D721Med (cell line): ENCODE measurements around the gene XRN1.
"Not testable (repeated sequence)": the region's sequence is repeated elsewhere in the genome, so short reads cannot be mapped to it uniquely, and the experiment has no call there.

ENCODE experiments used
- DNase-seq: peaks from one replicate; pipeline ENCODE4 v3.0.0; 2011; ENCODE audit warnings: low spot score; ENCODE audit not compliant: insufficient read length
- FAIRE-seq: peaks from 2 replicates; lab custom pipeline; 2011; peaks lifted over from hg19 to GRCh38; lab: Jason Lieb, UNC
- TF ChIP-seq, protein P1 (sequence below): IDR thresholded peaks from 2 replicates; pipeline ENCODE4 v1.5.1; 2012; ENCODE audit warnings: mild to moderate bottlenecking, control low read depth; ENCODE audit not compliant: insufficient read depth; ENCODE audit errors: missing control alignments

The XRN1 gene

GRCh38 chr3:142319912-142320311 lies 127.9 kb downstream of the XRN1 start:
- TF ChIP-seq, protein P1, sequence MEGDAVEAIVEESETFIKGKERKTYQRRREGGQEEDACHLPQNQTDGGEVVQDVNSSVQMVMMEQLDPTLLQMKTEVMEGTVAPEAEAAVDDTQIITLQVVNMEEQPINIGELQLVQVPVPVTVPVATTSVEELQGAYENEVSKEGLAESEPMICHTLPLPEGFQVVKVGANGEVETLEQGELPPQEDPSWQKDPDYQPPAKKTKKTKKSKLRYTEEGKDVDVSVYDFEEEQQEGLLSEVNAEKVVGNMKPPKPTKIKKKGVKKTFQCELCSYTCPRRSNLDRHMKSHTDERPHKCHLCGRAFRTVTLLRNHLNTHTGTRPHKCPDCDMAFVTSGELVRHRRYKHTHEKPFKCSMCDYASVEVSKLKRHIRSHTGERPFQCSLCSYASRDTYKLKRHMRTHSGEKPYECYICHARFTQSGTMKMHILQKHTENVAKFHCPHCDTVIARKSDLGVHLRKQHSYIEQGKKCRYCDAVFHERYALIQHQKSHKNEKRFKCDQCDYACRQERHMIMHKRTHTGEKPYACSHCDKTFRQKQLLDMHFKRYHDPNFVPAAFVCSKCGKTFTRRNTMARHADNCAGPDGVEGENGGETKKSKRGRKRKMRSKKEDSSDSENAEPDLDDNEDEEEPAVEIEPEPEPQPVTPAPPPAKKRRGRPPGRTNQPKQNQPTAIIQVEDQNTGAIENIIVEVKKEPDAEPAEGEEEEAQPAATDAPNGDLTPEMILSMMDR, result no peak
- FAIRE-seq (no peak), DNase-seq (no peak)

- TF ChIP-seq, protein P1, result no peak
- FAIRE-seq, result no peak
- no peak for DNase-seq
These were observed 128.7 kb downstream of the XRN1 start for GRCh38 chr3:142319094-142319493.

GRCh38 chr3:142318331-142318730 lies 129.5 kb downstream of the XRN1 start:
- FAIRE-seq (no peak), DNase-seq (no peak)
- TF ChIP-seq, protein P1, result no peak

DNA sequence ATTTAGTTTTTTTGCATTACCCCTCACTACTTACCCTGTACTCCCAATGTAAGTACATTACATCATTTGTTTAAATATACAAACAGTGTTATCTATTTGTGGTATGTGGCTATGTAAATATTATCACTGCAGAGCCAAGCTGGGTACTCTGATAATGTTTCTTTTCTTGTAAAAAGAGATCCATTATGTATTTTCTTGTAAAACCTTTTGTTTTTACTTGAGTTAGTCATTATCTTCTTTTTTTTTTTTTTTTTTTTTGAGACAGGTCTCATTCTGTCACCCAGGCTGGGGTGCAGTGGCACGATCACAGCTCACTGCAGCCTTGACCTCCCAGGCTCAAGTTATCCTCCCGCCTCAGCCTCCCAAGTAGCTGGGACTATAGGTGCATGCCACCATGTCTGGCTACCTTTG lies 131.9 kb downstream of the XRN1 start:
- FAIRE-seq, result not testable (repeated sequence)

GRCh38 chr3:142315083-142315482 lies 132.8 kb downstream of the XRN1 start:
- DNase-seq (no peak), FAIRE-seq (no peak)
- TF ChIP-seq, protein P1, result no peak

More for the DNA sequence above, 131.9 kb downstream of the XRN1 start:
- DNase-seq, result not testable (repeated sequence)

DNA sequence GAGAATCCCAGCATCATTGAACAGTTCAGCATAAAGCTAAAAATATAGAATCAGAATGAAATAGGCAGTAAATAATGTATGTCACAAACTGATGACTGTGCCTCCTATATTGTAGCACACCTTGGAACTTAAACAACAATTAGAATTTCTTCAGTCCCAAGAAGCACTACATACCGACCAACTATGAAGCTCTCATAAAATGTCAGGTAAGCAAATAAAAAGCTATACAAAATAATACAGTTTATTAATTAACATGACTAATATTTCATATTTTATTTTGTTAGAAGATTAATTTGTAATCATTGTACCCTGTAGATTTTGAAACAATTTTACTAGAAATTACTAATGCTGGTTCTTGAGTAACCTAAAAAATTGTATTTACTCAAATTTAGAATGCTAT lies 137.4 kb downstream of the XRN1 start:
- FAIRE-seq (no peak), DNase-seq (no peak)
- TF ChIP-seq, protein P1, result no peak

DNA sequence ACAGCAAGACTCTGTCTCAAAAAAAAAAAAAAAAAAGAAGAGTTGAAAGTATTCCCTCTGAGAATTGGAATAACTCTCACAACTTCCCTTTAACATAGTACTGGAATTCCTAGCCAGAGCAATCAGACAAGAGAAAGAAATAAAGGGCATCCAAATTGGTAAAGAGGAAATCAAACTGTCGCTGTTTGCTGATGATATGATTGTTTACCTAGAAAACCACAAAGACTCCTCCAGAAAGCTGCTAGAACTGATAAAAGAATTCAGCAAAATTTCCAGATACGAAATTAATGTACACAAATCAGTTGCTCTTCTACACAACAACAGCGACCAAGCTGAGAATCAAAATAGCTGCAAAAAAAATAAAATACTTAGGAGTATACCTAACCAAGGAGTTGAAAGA lies 145.0 kb downstream of the XRN1 start:
- FAIRE-seq, DNase-seq: not testable (repeated sequence)

DNA sequence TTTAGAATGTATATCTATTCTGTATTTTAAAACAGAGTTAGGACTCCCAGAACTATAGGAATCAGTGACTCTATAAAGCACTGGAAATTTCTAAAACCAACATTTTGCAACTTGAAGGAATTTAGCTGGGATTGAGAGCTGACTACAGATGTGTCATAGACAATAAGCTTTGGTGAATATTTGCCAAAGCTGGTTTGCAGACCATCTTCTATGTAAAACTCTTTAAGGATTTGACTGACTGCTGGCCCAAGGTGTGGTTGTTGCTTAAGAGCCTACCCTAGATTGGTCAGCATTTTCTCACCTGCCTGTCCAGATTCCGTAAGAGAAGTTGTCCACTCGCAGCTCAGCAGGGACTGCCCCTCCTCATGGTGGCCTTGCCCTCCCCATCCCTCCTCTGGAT lies 149.2 kb downstream of the XRN1 start:
- TF ChIP-seq, protein P1, result no peak
- no peak for FAIRE-seq
- no peak for DNase-seq
